ENCODE results near the gene CCDC154. TPM values are rescaled to one million over a fixed set of nuclear protein-coding genes. Genes with fewer than 3 reads are reported as not detected.

The CCDC154 gene
- total RNA-seq, 1 donor from 2014 or later: not detected

DNA sequence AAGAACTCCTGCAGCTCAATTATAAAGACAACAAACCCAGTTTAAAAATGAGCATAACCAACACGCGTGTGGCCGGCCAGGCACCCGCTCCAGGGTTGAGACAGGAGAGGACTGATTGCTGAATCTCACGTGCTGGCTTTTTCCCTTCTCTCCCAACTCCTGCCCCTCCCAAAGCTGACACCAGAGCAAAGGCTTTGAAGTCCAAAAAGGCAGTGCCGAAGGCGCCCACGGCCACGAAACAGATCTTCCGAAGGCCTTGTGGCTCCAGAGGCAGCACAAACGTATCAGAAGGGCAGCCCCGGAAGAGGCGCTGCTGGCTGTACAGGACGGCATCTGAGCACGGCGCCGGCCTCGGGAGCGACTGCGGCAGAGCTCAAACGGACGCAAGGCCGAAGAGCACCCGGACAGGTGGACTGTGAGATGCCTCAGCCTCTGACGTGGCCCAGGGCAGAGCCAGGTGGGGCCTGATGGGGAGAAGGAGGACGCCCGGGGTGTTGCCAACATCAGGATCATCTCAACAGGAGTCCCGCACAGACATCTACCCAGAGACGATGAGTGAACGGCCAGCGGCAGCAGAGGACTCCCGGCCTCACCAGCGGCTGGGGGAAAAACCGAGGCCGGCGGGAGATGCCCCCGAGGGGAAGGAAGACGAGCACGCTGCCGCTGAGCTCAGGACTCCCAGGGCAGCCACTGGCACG, 20.0 kb upstream of the CCDC154 start:
- Histone ChIP-seq H3K4me1 (no peaks in the 10 kb centered on the region), H4K20me1 (ENCODE audit: low read depth) (peaks cover 9% of the 10 kb centered on the region), H3K4me2 (no peak overlapping the region), H3K4me3 (no peak overlapping the region), H3K9me3 (ENCODE audit: low read depth) (no peaks in the 10 kb centered on the region), H3K36me3 (no peaks in the 10 kb centered on the region), H2AFZ (replicated peaks) (no peak overlapping the region), H3K27me3 (no peaks in the 10 kb centered on the region), H3K79me2 (ENCODE audit: low read depth) (peaks cover 28% of the 10 kb centered on the region), H3K27ac (no peak overlapping the region), H3K9ac (no peak overlapping the region), H3F3A (ENCODE audit: low read depth) (no peaks in the 10 kb centered on the region)
- Mint-ChIP-seq H3K9me3 (no peaks in the 10 kb centered on the region), H3K4me3 (no peak overlapping the region), H3K27me3 (ENCODE audit: insufficient read depth, low read depth) (peaks cover 8% of the 10 kb centered on the region), H3K36me3 (no peaks in the 10 kb centered on the region), H3K4me1 (no peaks in the 10 kb centered on the region), H3K27ac (peak overlapping the region; percentile 25)
- DNase-seq (ENCODE audit: low spot score): no peak
- TF ChIP-seq, protein P1, sequence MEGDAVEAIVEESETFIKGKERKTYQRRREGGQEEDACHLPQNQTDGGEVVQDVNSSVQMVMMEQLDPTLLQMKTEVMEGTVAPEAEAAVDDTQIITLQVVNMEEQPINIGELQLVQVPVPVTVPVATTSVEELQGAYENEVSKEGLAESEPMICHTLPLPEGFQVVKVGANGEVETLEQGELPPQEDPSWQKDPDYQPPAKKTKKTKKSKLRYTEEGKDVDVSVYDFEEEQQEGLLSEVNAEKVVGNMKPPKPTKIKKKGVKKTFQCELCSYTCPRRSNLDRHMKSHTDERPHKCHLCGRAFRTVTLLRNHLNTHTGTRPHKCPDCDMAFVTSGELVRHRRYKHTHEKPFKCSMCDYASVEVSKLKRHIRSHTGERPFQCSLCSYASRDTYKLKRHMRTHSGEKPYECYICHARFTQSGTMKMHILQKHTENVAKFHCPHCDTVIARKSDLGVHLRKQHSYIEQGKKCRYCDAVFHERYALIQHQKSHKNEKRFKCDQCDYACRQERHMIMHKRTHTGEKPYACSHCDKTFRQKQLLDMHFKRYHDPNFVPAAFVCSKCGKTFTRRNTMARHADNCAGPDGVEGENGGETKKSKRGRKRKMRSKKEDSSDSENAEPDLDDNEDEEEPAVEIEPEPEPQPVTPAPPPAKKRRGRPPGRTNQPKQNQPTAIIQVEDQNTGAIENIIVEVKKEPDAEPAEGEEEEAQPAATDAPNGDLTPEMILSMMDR (IDR thresholded peaks at IDR 0.05): no peak
- TF ChIP-seq EZH2phosphoT487 (IDR thresholded peaks at IDR 0.05): no peak
- TF ChIP-seq EZH2 (IDR thresholded peaks at IDR 0.05): no peak

DNA sequence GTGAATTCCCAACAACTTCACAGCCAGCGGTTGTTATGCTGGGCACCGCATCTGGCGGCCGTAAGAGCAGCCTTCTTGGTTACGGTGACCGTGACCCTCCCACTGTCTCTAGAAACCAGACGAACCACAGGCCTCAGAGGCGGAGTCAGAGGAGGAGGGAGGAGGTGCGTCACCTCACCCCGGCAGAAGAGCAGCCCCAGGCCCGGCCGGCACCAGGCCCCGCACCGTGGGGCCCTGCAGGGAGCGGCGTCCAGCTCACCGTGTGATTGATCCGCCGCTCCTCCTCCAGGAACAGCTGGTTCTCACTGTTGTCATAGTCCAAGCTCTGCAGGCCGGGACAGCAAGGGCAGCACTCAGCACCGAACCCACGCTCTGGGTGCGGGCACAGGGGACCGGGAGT, 16.8 kb upstream of the CCDC154 start:
- H3K4me1 ChIP-seq: no peaks in the 10 kb centered on the region
- no peaks in the 10 kb centered on the region for H3K9me3 ChIP-seq (ENCODE audit: low read depth)
- Mint-ChIP-seq H3K27ac (no peak overlapping the region), H3K27me3 (ENCODE audit: insufficient read depth, low read depth) (peaks cover 5% of the 10 kb centered on the region), H3K9me3 (no peaks in the 10 kb centered on the region), H3K36me3 (peaks cover 2% of the 10 kb centered on the region), H3K4me1 (no peaks in the 10 kb centered on the region), H3K4me3 (no peak overlapping the region)
- no peak overlapping the region for H3K27ac ChIP-seq
- H3K4me3 ChIP-seq: no peak overlapping the region
- H3K27me3 ChIP-seq: no peaks in the 10 kb centered on the region
- DNase-seq (ENCODE audit: low spot score): no peak
- H3F3A ChIP-seq (ENCODE audit: low read depth): no peaks in the 10 kb centered on the region
- H3K9ac ChIP-seq: no peak overlapping the region
- no peaks in the 10 kb centered on the region for H3K79me2 ChIP-seq (ENCODE audit: low read depth)
- no peaks in the 10 kb centered on the region for H4K20me1 ChIP-seq (ENCODE audit: low read depth)
- no peak overlapping the region for H2AFZ ChIP-seq (replicated peaks)
- H3K36me3 ChIP-seq: no peaks in the 10 kb centered on the region
- H3K4me2 ChIP-seq: no peak overlapping the region
- TF ChIP-seq, protein P1 (IDR thresholded peaks at IDR 0.05): no peak
- TF ChIP-seq EZH2phosphoT487 (IDR thresholded peaks at IDR 0.05) (no peak), EZH2 (IDR thresholded peaks at IDR 0.05) (no peak)

GRCh38 chr16:1460602-1461138, 16.3 kb upstream of the CCDC154 start:
- TF ChIP-seq EZH2phosphoT487 (IDR thresholded peaks at IDR 0.05): no peak
- TF ChIP-seq EZH2 (IDR thresholded peaks at IDR 0.05): no peak
- TF ChIP-seq, protein P1 (IDR thresholded peaks at IDR 0.05): no peak
- H3K4me3 ChIP-seq: no peak overlapping the region
- H3K4me1 ChIP-seq: no peaks in the 10 kb centered on the region
- H3K27me3 ChIP-seq: no peaks in the 10 kb centered on the region
- H3K9ac ChIP-seq: no peak overlapping the region
- no peak overlapping the region for H3K27ac Mint-ChIP-seq
- H3K4me2 ChIP-seq: no peak overlapping the region
- no peaks in the 10 kb centered on the region for H3K9me3 ChIP-seq (ENCODE audit: low read depth)
- H3F3A ChIP-seq (ENCODE audit: low read depth): no peaks in the 10 kb centered on the region
- no peaks in the 10 kb centered on the region for H4K20me1 ChIP-seq (ENCODE audit: low read depth)
- H3K27me3 Mint-ChIP-seq (ENCODE audit: insufficient read depth, low read depth): peaks cover 5% of the 10 kb centered on the region
- no peaks in the 10 kb centered on the region for H3K9me3 Mint-ChIP-seq
- H3K79me2 ChIP-seq (ENCODE audit: low read depth): no peaks in the 10 kb centered on the region
- no peaks in the 10 kb centered on the region for H3K4me1 Mint-ChIP-seq
- H2AFZ ChIP-seq (replicated peaks): no peak overlapping the region
- no peak overlapping the region for H3K4me3 Mint-ChIP-seq
- no peak for DNase-seq (ENCODE audit: low spot score)
- H3K36me3 ChIP-seq: no peaks in the 10 kb centered on the region
- no peak overlapping the region for H3K27ac ChIP-seq
- peaks cover 2% of the 10 kb centered on the region for H3K36me3 Mint-ChIP-seq
